HepG2 (cell line): ENCODE data around the gene UTRN. TPM values are rescaled to one million over a fixed set of nuclear protein-coding genes. Genes with fewer than 3 reads are reported as not detected.

Experiments used
- FOSL1 ChIP-seq: sonication (generic); formaldehyde crosslinking; IDR thresholded peaks from 2 replicates; pipeline ENCODE4 v1.9.0; 2021; ENCODE audit warnings: missing genetic modification reagents, borderline replicate concordance
- GABPB1 ChIP-seq: IDR thresholded peaks from 2 replicates; pipeline ENCODE4 v1.6.1; 2016; ENCODE audit warnings: mild to moderate bottlenecking, missing genetic modification reagents, moderate library complexity, missing compliant biosample characterization
- ISL2 ChIP-seq: sonication (generic); formaldehyde crosslinking; IDR thresholded peaks from 2 replicates; pipeline ENCODE4 v1.5.0; 2020; ENCODE audit warnings: missing genetic modification reagents
- NCOA5 ChIP-seq: sonication (generic); formaldehyde crosslinking; IDR thresholded peaks from 2 replicates; pipeline ENCODE4 v1.4.0; 2020; ENCODE audit warnings: missing genetic modification reagents
- RFX5 ChIP-seq: IDR thresholded peaks from 2 replicates; pipeline ENCODE4 v1.6.1; 2011; ENCODE audit warnings: low read depth, low read length, improper control_type of control experiment
- ZBTB38 ChIP-seq: sonication (generic); formaldehyde crosslinking; IDR thresholded peaks from 2 replicates; pipeline ENCODE4 v1.5.1; 2020; ENCODE audit warnings: mild to moderate bottlenecking, missing genetic modification reagents
- ZNF331 ChIP-seq: sonication (generic); formaldehyde crosslinking; IDR thresholded peaks from 2 replicates; pipeline ENCODE4 v1.4.0; 2020; ENCODE audit warnings: missing genetic modification reagents
- ZNF468 ChIP-seq: sonication (generic); formaldehyde crosslinking; IDR thresholded peaks from 2 replicates; pipeline ENCODE4 v1.8.0; 2022; ENCODE audit warnings: mild to moderate bottlenecking, moderate library complexity, missing genetic modification reagents
- ZNF543 ChIP-seq: sonication (generic); formaldehyde crosslinking; IDR thresholded peaks from 2 replicates; pipeline ENCODE4 v1.4.0; 2020; ENCODE audit warnings: mild to moderate bottlenecking, missing genetic modification reagents
- ZNF550 ChIP-seq: sonication (generic); formaldehyde crosslinking; IDR thresholded peaks from 2 replicates; pipeline ENCODE4 v1.4.0; 2020; ENCODE audit warnings: mild to moderate bottlenecking, missing genetic modification reagents, borderline replicate concordance
- ZNF629 ChIP-seq: sonication (generic); formaldehyde crosslinking; conservative IDR thresholded peaks from 2 replicates; pipeline ENCODE4 v1.5.0; 2020; ENCODE audit warnings: missing genetic modification reagents
- ZNF768 ChIP-seq: sonication (generic); formaldehyde crosslinking; IDR thresholded peaks from 2 replicates; pipeline ENCODE4 v1.4.0; 2020; ENCODE audit warnings: missing genetic modification reagents
- ZNF780A ChIP-seq: sonication (generic); formaldehyde crosslinking; IDR thresholded peaks from 2 replicates; pipeline ENCODE4 v1.8.0; 2022; ENCODE audit warnings: mild to moderate bottlenecking, missing genetic modification reagents, moderate library complexity
- ZSCAN12 ChIP-seq: sonication (generic); formaldehyde crosslinking; IDR thresholded peaks from 2 replicates; pipeline ENCODE4 v1.9.0; 2021; ENCODE audit warnings: mild to moderate bottlenecking, missing genetic modification reagents
- polyA plus RNA-seq, 8 experiments: library from polyadenylated mRNA; depleted of rRNA in 3 of 8; stranded (reverse) in 7 of 8; unstranded in 1 of 8; fragments of >200 nt; fragmentation: Illumina TruSeq in 4 of 8; extraction: Trizol in 4 of 8; gene quantifications; 2 replicates each; pipeline versions ENCODE4 v1.2.1 to v1.2.3, GENCODE V29; 2011 to 2016; ENCODE audit warnings: low read depth in 4 of 8, missing spikeins in 1 of 8, mixed read lengths in 1 of 8; ENCODE audit not compliant: insufficient read depth in 1 of 8
- total RNA-seq, 5 experiments: library from RNA; depleted of rRNA; stranded (reverse); fragments of >200 nt; fragmentation: Illumina TruSeq; extraction: Trizol; gene quantifications; 2 replicates each; pipeline ENCODE4 v1.2.3, GENCODE V29; 2016; ENCODE audit warnings: low read depth in 1 of 5
- TF ChIP-seq, protein P1 (sequence below): sonication (generic); formaldehyde crosslinking; IDR thresholded peaks from 2 replicates; pipeline ENCODE4 v1.9.0; 2021; ENCODE audit warnings: missing genetic modification reagents, borderline replicate concordance
- TF ChIP-seq, protein P2 (sequence below): sonication (generic); formaldehyde crosslinking; IDR thresholded peaks from 2 replicates; pipeline ENCODE4 v1.5.0; 2020; ENCODE audit warnings: missing genetic modification reagents
- TF ChIP-seq, protein P3 (sequence below): sonication (generic); formaldehyde crosslinking; IDR thresholded peaks from 2 replicates; pipeline ENCODE4 v1.4.0; 2020; ENCODE audit warnings: mild to moderate bottlenecking, missing genetic modification reagents
- TF ChIP-seq, protein P4 (sequence below): sonication (generic); formaldehyde crosslinking; IDR thresholded peaks from 2 replicates; pipeline ENCODE4 v1.4.0; 2020; ENCODE audit warnings: mild to moderate bottlenecking, missing genetic modification reagents
- TF ChIP-seq, protein P5 (sequence below): IDR thresholded peaks from 2 replicates; pipeline ENCODE4 v1.6.1; 2018; ENCODE audit warnings: missing genetic modification reagents

The UTRN gene
- total and polyA plus RNA-seq, 2 of the 13 experiments (the other 11 are each of a cell fraction or from before 2014, with no cell fraction given): 102 to 116 TPM

DNA sequence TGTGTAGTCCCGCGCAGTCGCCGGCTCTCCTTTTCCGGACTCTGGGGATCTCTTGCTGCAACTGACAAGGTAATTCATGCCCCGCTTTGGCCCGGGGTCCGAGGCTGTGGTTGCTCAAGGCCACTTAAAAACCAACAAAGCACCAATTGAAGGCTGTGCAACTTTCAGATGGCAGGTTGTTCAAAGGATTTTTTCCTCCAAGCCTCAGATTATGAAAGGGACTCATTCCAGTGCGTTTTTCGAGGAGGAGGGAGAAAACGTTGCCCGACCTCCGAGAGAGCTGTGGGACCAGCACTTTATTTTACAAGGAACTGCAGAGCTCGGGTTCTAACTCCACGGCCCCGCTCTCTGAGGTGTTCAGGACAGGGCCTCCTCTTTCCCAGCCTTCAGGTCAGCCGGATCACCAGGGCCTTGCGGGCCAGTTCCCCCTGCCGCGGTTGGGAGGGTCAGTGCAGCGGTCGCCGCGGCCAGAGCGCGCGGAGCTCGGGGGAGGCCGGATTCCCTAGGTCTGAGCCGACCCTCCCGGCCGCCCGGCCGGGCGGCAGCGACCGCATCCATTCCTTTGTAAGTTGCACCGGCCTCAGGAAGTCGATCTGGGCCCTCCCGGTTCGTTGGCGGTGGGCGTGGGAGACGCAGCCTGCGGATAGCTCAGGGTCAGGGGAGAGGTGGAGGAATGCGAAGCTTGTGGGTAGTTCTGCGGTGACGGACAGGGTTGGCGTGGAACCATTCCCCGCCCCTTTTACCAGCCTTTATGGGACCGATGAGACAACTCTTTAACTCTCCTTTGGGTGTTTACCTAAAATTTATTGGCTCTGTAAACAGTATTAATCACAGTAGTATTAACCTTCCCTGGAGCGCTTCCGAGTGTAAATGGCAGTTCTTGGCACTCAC lies 1.6 kb downstream of the UTRN start (continued):
- TF ChIP-seq GABPB1 (CRISPR knock-in tag) (peak; percentile 70), ZNF780A (CRISPR knock-in tag) (0 out of 2 replicates have a peak, but pooled peaks have one; percentile 11), RFX5 (no peak), ZNF768 (CRISPR knock-in tag) (peak; percentile 31; the same call in 1 of the 2 replicates), FOSL1 (CRISPR knock-in tag) (peak; percentile 23; the same call in 1 of the 2 replicates), ZNF468 (no peak), ZNF543 (0 out of 2 replicates have a peak, but pooled peaks have one; percentile 27), NCOA5 (CRISPR knock-in tag) (no peak), ZBTB38 (CRISPR knock-in tag) (peak; percentile 88; the same call in 1 of the 2 replicates), ISL2 (no peak), ZSCAN12 (CRISPR knock-in tag) (peak; percentile 71), ZNF629 (CRISPR knock-in tag) (0 out of 2 replicates have a peak, but pooled peaks have one; percentile 14), ZNF550 (no peak; the same call in 1 of the 2 replicates), ZNF331 (CRISPR knock-in tag) (peak; percentile 62; the same call in 1 of the 2 replicates)
- TF ChIP-seq, protein P1, sequence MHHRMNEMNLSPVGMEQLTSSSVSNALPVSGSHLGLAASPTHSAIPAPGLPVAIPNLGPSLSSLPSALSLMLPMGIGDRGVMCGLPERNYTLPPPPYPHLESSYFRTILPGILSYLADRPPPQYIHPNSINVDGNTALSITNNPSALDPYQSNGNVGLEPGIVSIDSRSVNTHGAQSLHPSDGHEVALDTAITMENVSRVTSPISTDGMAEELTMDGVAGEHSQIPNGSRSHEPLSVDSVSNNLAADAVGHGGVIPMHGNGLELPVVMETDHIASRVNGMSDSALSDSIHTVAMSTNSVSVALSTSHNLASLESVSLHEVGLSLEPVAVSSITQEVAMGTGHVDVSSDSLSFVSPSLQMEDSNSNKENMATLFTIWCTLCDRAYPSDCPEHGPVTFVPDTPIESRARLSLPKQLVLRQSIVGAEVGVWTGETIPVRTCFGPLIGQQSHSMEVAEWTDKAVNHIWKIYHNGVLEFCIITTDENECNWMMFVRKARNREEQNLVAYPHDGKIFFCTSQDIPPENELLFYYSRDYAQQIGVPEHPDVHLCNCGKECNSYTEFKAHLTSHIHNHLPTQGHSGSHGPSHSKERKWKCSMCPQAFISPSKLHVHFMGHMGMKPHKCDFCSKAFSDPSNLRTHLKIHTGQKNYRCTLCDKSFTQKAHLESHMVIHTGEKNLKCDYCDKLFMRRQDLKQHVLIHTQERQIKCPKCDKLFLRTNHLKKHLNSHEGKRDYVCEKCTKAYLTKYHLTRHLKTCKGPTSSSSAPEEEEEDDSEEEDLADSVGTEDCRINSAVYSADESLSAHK (CRISPR knock-in tag): 0 out of 2 replicates have a peak, but pooled peaks have one; percentile 40
- TF ChIP-seq, protein P2, sequence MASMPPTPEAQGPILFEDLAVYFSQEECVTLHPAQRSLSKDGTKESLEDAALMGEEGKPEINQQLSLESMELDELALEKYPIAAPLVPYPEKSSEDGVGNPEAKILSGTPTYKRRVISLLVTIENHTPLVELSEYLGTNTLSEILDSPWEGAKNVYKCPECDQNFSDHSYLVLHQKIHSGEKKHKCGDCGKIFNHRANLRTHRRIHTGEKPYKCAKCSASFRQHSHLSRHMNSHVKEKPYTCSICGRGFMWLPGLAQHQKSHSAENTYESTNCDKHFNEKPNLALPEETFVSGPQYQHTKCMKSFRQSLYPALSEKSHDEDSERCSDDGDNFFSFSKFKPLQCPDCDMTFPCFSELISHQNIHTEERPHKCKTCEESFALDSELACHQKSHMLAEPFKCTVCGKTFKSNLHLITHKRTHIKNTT (CRISPR knock-in tag): no peak
- TF ChIP-seq, protein P3, sequence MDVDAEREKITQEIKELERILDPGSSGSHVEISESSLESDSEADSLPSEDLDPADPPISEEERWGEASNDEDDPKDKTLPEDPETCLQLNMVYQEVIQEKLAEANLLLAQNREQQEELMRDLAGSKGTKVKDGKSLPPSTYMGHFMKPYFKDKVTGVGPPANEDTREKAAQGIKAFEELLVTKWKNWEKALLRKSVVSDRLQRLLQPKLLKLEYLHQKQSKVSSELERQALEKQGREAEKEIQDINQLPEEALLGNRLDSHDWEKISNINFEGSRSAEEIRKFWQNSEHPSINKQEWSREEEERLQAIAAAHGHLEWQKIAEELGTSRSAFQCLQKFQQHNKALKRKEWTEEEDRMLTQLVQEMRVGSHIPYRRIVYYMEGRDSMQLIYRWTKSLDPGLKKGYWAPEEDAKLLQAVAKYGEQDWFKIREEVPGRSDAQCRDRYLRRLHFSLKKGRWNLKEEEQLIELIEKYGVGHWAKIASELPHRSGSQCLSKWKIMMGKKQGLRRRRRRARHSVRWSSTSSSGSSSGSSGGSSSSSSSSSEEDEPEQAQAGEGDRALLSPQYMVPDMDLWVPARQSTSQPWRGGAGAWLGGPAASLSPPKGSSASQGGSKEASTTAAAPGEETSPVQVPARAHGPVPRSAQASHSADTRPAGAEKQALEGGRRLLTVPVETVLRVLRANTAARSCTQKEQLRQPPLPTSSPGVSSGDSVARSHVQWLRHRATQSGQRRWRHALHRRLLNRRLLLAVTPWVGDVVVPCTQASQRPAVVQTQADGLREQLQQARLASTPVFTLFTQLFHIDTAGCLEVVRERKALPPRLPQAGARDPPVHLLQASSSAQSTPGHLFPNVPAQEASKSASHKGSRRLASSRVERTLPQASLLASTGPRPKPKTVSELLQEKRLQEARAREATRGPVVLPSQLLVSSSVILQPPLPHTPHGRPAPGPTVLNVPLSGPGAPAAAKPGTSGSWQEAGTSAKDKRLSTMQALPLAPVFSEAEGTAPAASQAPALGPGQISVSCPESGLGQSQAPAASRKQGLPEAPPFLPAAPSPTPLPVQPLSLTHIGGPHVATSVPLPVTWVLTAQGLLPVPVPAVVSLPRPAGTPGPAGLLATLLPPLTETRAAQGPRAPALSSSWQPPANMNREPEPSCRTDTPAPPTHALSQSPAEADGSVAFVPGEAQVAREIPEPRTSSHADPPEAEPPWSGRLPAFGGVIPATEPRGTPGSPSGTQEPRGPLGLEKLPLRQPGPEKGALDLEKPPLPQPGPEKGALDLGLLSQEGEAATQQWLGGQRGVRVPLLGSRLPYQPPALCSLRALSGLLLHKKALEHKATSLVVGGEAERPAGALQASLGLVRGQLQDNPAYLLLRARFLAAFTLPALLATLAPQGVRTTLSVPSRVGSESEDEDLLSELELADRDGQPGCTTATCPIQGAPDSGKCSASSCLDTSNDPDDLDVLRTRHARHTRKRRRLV (CRISPR knock-in tag): no peak
- TF ChIP-seq, protein P4, sequence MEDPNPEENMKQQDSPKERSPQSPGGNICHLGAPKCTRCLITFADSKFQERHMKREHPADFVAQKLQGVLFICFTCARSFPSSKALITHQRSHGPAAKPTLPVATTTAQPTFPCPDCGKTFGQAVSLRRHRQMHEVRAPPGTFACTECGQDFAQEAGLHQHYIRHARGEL (CRISPR knock-in tag): no peak
- TF ChIP-seq, protein P5, sequence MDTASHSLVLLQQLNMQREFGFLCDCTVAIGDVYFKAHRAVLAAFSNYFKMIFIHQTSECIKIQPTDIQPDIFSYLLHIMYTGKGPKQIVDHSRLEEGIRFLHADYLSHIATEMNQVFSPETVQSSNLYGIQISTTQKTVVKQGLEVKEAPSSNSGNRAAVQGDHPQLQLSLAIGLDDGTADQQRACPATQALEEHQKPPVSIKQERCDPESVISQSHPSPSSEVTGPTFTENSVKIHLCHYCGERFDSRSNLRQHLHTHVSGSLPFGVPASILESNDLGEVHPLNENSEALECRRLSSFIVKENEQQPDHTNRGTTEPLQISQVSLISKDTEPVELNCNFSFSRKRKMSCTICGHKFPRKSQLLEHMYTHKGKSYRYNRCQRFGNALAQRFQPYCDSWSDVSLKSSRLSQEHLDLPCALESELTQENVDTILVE (CRISPR knock-in tag): peak; percentile 30; the same call in 1 of the 2 replicates
